GM12872 (cell line): ENCODE data around the gene TRIM34.

Experiments
- TF ChIP-seq, protein P1 (sequence below): IDR thresholded peaks from 3 replicates; pipeline ENCODE4 v1.5.1; 2011; ENCODE audit warnings: low read depth, mild to moderate bottlenecking, low read length, moderate library complexity; ENCODE audit not compliant: insufficient read depth

TRIM34 gene

DNA sequence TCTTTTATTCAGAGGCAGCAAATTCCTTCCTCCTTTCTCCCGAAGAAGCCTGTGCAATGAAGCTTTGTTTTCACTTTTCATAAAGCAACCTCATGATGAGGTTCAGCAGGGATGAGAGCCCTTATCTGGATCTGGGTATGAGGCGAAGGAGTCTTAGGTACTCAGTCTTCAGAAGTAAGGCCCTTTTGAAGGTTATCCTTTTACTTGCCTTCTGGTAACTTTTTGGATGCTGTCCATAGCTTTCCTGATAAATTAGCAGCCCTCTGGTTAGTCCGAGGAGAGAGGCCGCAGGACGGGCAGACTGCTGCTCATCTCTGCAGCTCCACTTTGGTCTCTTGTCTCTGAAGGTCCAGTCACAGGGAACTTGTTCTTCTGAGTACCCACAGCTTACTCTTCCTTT, 65.9 kb downstream of the TRIM34 start:
- TF ChIP-seq, protein P1, sequence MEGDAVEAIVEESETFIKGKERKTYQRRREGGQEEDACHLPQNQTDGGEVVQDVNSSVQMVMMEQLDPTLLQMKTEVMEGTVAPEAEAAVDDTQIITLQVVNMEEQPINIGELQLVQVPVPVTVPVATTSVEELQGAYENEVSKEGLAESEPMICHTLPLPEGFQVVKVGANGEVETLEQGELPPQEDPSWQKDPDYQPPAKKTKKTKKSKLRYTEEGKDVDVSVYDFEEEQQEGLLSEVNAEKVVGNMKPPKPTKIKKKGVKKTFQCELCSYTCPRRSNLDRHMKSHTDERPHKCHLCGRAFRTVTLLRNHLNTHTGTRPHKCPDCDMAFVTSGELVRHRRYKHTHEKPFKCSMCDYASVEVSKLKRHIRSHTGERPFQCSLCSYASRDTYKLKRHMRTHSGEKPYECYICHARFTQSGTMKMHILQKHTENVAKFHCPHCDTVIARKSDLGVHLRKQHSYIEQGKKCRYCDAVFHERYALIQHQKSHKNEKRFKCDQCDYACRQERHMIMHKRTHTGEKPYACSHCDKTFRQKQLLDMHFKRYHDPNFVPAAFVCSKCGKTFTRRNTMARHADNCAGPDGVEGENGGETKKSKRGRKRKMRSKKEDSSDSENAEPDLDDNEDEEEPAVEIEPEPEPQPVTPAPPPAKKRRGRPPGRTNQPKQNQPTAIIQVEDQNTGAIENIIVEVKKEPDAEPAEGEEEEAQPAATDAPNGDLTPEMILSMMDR, result no peak

DNA sequence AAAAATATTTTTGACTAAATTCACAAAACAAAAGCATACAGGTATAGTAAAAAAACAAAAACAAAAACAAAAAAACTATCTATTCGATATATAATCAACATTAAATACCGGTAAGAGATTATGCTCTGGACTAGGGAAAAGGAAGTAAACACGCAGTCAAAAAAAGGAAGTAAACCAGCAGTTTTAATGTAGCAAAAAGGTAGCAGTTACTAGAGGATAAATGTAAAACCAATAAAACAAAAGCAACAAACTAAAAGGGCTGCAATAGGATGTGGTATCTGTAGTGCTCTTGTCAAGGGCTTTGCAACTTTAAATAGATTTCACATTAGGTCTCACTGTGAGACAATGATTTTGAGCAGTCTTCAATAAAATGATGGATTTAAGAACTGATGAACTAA, 67.2 kb downstream of the TRIM34 start:
- TF ChIP-seq, protein P1, result no peak
